ENCODE measurements around the gene SLC25A36. TPM values are rescaled to one million over a fixed set of nuclear protein-coding genes. Genes with fewer than 3 reads are reported as not detected.
A peak's percentile ranks its signal among the peaks of the same experiment; 100 is the strongest.
"Not testable (repeated sequence)": the region's sequence is repeated elsewhere in the genome, so short reads cannot be mapped to it uniquely, and the experiment has no call there.

Gene SLC25A36
- polyA plus RNA-seq, 3 donors = 163 to 199 (median 199) TPM

- no peak for DNase-seq (ENCODE audit: low read depth in 3 of 3, low spot score in 2 of 3)
These were observed 12.2 kb upstream of the SLC25A36 start for GRCh38 chr3:140929446-140929845.

DNA sequence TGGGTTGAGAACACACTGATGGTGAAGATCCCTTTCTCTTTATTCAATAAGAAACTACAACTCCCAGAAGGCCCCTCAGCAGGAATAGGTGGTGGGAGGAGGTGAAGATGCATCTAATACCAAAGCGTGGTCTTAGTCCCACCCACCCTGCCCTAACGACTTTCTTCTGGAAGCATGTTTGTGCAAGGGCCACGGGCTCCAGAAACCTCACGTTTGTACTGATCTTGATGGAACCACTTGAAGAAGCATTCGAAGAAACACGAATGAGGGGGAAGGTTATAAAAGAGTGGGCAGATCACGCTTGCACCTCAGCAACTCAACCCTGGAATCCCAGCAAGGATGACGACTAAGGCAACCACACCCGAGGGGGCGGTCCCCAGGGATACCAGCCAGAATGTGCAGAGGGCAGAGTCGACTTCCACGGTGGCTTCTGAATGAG, 10.6 kb upstream of the SLC25A36 start:
- DNase-seq (ENCODE audit: low read depth in 3 of 3, low spot score in 2 of 3) = no peak

DNA sequence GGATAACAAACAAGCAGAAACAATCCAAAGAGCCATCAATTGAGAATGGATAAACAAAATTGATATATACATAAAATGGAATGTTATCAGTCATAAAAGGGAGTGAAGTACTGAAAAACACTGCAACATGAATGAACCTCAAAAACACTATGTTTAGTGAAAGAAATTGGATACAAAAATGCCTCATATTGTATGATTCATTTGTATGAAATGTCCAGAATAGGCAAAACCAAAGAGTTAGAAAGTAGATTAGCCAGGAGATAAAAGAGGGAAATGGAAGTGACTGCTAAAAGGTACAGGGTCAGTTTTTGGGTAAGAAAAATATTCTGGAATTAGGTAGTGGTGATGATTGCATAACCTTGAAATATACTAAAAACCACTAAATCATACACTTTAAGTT, 9.8 kb upstream of the SLC25A36 start:
- DNase-seq (ENCODE audit: low read depth in 3 of 3, low spot score in 2 of 3) = no peak

GRCh38 chr3:140933109-140933508, 8.5 kb upstream of the SLC25A36 start:
- DNase-seq (ENCODE audit: low read depth in 3 of 3, low spot score in 2 of 3) = no peak

DNA sequence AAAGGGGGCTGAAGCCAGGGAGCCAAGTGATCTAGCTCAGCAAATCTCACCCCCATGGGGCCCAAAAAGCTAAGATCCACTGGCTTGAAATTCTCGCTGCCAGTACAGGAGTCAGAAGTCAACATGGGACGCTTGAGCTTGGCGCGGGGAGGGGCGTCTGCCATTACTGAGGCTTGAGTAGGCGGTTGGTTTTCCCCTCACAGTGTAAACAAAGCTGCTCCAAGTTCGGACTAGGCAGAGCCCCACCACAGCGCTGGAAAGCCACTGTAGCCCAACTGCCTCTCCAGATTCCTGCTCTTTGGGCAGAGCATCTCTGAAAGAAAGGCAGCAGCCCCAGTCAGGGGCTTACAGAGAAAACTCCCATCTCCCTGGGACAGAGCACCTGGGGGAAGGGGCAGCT, 8.1 kb upstream of the SLC25A36 start:
- DNase-seq (ENCODE audit: low read depth in 3 of 3, low spot score in 2 of 3) = no peak

DNA sequence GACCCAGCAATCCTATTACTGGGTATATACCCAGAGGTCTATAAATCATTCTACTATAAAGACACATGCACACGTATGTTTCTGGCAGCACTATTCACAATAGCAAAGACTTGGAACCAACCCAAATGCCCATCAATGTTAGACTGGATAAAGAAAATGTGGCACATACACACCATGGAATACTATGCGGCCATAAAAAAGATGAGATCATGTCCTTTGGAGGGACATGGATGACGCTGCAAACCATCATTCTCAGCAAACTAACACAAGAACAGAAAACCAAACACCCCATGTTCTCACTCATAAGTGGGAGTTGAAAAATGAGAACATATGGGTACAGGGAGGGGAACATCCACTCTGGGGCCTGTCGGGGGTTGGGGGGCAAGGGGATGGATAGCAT, 2.3 kb upstream of the SLC25A36 start:
- not testable (repeated sequence) for DNase-seq (ENCODE audit: low read depth in 3 of 3, low spot score in 2 of 3)

DNA sequence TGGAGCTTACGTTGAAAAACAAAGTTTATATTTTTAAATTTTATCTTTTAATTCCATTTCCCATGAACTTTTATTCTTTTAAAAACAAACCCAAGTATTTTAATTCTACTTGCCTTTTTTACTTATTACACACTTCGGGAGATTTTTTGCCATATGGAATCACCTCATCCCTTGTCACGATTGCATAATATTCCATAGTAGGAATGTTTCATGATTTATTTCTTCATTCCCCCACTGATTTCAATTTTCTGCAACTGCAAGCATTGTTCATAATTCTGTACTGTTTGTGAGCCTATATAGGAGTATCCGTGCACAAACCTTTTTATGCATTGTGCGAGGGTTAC, 574 bp upstream of the SLC25A36 start:
- no peak for DNase-seq (ENCODE audit: low read depth in 3 of 3, low spot score in 2 of 3)

DNA sequence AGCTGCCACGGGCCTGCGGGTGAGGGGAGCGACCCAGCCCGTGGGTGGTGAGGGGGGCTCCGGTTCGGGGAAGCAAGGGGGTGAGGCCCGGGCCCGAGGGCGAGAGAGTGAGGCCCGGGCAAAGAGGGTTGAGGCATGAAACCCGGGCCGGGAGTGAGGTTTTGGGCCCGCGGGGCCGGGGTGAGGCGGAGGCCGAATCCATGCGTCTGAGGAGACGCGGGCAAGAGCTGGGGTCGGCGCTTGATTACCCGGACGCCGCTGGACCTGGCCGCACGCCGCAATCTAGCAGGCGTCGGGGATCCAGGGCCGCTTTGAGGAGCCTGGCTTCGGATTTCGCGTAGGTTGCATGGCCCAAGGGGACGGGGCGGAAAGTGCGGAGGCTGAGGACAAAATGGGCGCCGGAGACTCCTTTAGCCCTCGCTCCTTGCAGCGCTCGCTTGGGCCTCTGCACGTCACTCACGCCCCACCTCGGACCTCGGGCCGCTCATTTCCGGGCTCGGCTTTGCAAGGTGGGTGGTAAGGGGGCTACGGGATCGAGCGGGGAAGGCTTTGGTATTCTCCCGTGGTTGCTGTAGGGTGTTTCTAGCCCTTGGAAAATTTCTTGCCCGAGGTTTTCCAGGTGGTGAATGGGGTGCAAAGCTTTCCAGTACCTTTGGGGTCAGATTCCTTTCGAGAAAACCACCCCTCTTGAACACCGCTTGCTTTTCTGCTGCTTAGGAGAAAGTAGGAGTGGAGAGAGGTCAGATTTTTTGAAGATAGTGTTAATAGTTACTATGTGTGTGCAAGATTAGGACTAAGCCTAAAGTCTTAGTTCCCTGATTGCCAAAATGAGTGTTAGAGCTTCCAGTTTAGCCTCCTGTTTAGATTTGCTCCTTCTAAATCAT, 827 bp downstream of the SLC25A36 start:
- peak; percentile 45 to 73 (median 67) for DNase-seq (ENCODE audit: low read depth in 3 of 3, low spot score in 2 of 3)

DNA sequence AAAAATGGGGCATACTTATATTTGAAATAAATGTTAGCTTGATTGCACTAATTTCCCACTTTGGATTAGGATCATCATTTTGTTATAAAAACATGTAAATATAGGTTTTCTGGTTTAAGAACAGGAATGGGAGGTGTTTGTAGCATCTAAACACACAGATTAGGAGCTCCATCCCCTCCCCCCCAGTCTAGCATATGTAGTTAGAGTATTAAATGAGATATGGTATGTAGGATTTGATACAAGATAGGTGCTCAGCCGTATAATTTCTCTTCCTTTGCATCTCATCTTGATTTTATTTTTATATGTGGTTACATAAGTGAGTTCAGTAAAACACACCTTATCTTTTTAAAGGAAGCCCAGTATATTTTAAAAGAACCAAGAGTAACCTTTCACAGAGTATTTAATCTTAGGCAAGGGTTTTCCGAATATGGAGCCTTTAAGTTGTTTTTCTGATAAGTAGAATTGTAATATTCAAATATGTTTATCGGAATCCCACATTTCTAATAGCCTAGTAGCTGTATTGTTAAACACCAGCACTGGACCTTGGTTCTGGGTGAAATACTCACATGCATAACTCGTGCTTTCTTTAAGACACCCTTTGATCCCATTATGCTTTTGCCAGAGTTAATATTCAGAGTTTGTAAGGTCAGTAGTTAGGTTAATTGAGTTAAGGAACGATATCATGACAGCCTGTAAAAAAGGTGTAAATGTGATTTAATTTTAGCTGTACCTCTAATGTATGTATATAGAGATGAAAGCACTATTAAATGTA, 2.3 kb downstream of the SLC25A36 start:
- no peak for DNase-seq (ENCODE audit: low read depth in 3 of 3, low spot score in 2 of 3)

DNA sequence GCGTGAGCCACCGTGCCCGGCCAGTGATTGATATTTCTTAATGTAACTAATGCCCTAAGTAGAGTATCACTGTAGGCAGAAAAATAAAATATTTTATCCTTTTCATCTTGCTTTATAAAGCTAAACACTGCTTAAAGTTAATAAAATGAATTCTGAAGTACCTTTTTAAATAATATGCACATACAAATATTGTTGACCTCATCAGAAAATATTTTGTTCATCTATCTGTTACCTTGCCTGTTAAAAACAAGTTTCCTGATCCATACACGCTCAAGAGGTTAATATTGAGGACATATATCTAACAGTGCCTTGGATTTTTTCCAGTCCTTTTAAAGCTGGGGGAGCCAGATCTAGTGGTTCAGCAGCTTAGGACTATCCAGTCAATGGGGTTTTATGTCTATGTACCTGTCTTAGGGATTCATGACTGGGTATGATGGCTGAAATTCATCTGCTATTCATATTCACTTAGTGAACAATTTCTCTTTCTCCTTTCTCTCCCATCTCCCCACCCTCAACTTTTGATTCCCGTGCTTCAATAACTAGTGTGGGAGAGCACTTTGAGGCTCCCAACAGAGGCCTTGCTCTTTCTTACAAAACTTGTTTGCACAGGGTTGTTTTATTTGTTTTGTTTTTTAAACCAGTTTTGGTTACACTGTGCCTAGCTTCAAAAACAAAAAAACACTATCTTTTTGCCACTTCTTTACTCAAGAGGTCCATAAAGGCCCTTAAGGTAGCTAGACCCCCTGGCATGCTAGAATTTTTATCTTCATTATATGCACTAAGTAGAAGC, 7.0 kb downstream of the SLC25A36 start:
- no peak for DNase-seq (ENCODE audit: low read depth in 3 of 3, low spot score in 2 of 3)

DNA sequence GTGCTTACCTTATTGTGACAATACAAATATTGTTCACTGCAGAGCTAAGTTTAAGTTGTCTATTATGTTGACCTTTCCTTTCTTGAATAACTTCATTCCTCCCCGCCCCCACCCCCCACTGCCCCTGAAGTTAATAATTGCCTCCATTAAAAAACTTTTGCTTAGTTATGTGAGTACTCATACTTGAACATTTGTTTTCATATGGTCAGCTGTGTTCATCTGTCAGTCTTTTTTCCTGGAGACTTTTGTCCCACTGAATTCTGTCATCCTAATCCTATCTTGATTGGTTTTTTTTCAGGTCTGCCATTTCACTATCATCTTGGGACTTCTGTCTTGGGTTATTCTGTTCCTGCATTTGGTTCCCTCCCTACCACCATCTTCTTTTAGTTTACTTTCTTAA, 8.5 kb downstream of the SLC25A36 start:
- DNase-seq (ENCODE audit: low read depth in 3 of 3, low spot score in 2 of 3) = no peak

DNA sequence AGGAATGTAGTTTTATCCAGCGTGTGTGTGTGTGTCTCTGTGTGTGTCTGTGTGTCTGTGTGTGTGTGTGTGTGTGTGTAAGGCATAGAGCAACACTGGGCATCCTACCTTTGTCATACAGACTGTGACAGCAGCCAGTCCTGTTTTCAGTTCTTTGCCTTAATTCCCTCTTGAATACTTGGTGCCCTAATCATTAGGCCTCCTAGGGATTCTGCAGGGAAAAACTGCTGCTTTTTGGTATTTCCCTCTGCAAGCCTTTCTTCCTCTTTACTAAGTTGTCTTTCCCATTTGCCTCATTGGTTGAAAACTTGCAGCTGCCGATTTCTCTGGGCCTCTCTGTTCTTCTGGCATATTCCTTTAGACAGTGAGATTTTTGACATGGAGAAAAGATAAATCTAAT, 9.2 kb downstream of the SLC25A36 start:
- DNase-seq (ENCODE audit: low read depth in 3 of 3, low spot score in 2 of 3) = no peak

GRCh38 chr3:140951750-140952149, 10.1 kb downstream of the SLC25A36 start:
- not testable (repeated sequence) for DNase-seq (ENCODE audit: low read depth in 3 of 3, low spot score in 2 of 3)

- no peak for DNase-seq (ENCODE audit: low read depth in 3 of 3, low spot score in 2 of 3)
These were observed 11.7 kb downstream of the SLC25A36 start for GRCh38 chr3:140953028-140953960.

DNA sequence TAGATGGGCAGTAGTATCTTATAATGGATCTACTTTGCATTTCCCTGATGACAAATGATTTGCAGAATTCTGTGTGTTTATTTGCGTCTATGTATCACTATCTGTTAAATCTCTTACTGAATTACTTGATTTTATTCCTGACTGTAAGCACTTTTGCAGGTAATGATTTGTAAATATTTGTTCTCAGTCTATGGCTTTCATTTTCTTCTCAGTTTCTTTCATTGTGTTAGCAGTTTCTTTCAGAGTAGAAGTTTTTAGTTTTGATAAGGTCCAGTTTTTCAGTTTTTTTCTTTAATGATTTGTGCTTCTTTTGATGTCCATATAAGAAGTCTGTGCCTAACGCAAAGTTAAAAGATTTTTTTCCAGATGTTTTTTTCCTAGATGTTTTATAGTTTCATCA, 12.9 kb downstream of the SLC25A36 start:
- no peak for DNase-seq (ENCODE audit: low read depth in 3 of 3, low spot score in 2 of 3)

- DNase-seq (ENCODE audit: low read depth in 3 of 3, low spot score in 2 of 3) = no peak
These were observed 14.0 kb downstream of the SLC25A36 start for GRCh38 chr3:140955645-140956044.

GRCh38 chr3:140956058-140956835, 14.6 kb downstream of the SLC25A36 start:
- no peak for DNase-seq (ENCODE audit: low read depth in 3 of 3, low spot score in 2 of 3)

GRCh38 chr3:140972833-140973232, 31.2 kb downstream of the SLC25A36 start:
- DNase-seq (ENCODE audit: low read depth in 3 of 3, low spot score in 2 of 3) = no peak

- DNase-seq (ENCODE audit: low read depth in 3 of 3, low spot score in 2 of 3) = no peak
These were observed 33.3 kb downstream of the SLC25A36 start for GRCh38 chr3:140974900-140975299.
